Keratinocyte (primary cell): ENCODE data around the gene XIAP. TPM values are rescaled to one million over a fixed set of nuclear protein-coding genes. Genes with fewer than 3 reads are reported as not detected.

Source experiments
- DNase-seq: peaks from one replicate; pipeline ENCODE4 v3.0.0-alpha.2; 2011; ENCODE audit warnings: low read depth, missing footprints, low spot score
- FAIRE-seq: peaks from 2 replicates; lab custom pipeline; 2011; peaks lifted over from hg19 to GRCh38; lab: Jason Lieb, UNC
- H2AFZ ChIP-seq: 2 replicates; pipeline ENCODE4 v1.6.0; 2012; ENCODE audit warnings: low read length, control low read depth, inconsistent platforms; ENCODE audit not compliant: control insufficient read depth
- H3K27ac ChIP-seq: 2 replicates; pipeline ENCODE4 v1.5.1; 2011; ENCODE audit warnings: low read length; ENCODE audit not compliant: control insufficient read depth, insufficient read depth
- H3K27me3 ChIP-seq: 3 replicates; pipeline ENCODE4 v1.6.0; 2011; ENCODE audit warnings: low read length; ENCODE audit not compliant: control insufficient read depth, insufficient read depth; ENCODE audit errors: extremely low read depth
- H3K36me3 ChIP-seq, 2 experiments: 2 replicates in 1 of 2; 3 replicates in 1 of 2; pipeline ENCODE4 v1.5.1; 2011; ENCODE audit warnings: low read length in 2 of 2, mild to moderate bottlenecking in 1 of 2; ENCODE audit not compliant: control insufficient read depth in 2 of 2, insufficient read depth in 2 of 2; ENCODE audit errors: extremely low read depth in 1 of 2
- H3K4me1 ChIP-seq: 3 replicates; pipeline ENCODE4 v1.5.1; 2011; ENCODE audit warnings: low read length; ENCODE audit not compliant: control insufficient read depth, insufficient read depth; ENCODE audit errors: extremely low read depth
- H3K4me2 ChIP-seq: 3 replicates; pipeline ENCODE4 v1.6.0; 2011; ENCODE audit warnings: low read depth, low read length; ENCODE audit not compliant: control insufficient read depth, insufficient read depth; ENCODE audit errors: extremely low read depth
- H3K4me3 ChIP-seq, 3 experiments: fragments of 200-600 bp in 1 of 3; sonication (generic) in 1 of 3; 2 replicates in 2 of 3; 3 replicates in 1 of 3; pipeline ENCODE4 v1.5.1; 2011 to 2016; ENCODE audit warnings: low read length in 3 of 3, mild to moderate bottlenecking in 3 of 3, control low read depth in 2 of 3, inconsistent platforms in 1 of 3, low read depth in 1 of 3, mixed read lengths in 1 of 3, mixed run types in 1 of 3, moderate library complexity in 1 of 3; ENCODE audit not compliant: control insufficient read depth in 2 of 3, insufficient read depth in 2 of 3; ENCODE audit errors: extremely low read depth in 1 of 3
- H3K79me2 ChIP-seq: 2 replicates; pipeline ENCODE4 v1.6.0; 2012; ENCODE audit warnings: low read length; ENCODE audit not compliant: control insufficient read depth, insufficient read depth
- H3K9ac ChIP-seq: 3 replicates; pipeline ENCODE4 v1.6.0; 2011; ENCODE audit warnings: low read length; ENCODE audit not compliant: control insufficient read depth, insufficient read depth; ENCODE audit errors: extremely low read depth
- H3K9me1 ChIP-seq: 3 replicates; pipeline ENCODE4 v1.6.0; 2011; ENCODE audit warnings: low read length; ENCODE audit not compliant: control insufficient read depth, insufficient read depth; ENCODE audit errors: extremely low read depth
- H3K9me3 ChIP-seq: 2 replicates; pipeline ENCODE4 v1.5.1; 2012; ENCODE audit warnings: low read depth, low read length; ENCODE audit not compliant: control insufficient read depth
- H4K20me1 ChIP-seq: 3 replicates; pipeline ENCODE4 v1.6.0; 2011; ENCODE audit warnings: low read length; ENCODE audit not compliant: control insufficient read depth, insufficient read depth; ENCODE audit errors: extremely low read depth
- CTCF ChIP-seq, 3 experiments: IDR thresholded peaks in 1 of 3; conservative IDR thresholded peaks in 1 of 3; optimal IDR thresholded peaks in 1 of 3; 2 replicates in 2 of 3; 3 replicates in 1 of 3; pipeline versions ENCODE3 to v1.5.1; 2011; ENCODE audit warnings: low read length in 3 of 3, mild to moderate bottlenecking in 3 of 3, moderate library complexity in 2 of 3, control low read depth in 1 of 3, inconsistent platforms in 1 of 3; ENCODE audit not compliant: insufficient read depth in 2 of 3; ENCODE audit errors: extremely low read depth in 1 of 3
- EZH2 ChIP-seq: IDR thresholded peaks from one replicate; pipeline ENCODE4 v1.6.1; 2012; ENCODE audit warnings: inconsistent platforms, mild to moderate bottlenecking, low read length, moderate library complexity
- dilution Hi-C: fragments of 300-500 bp; cut with MboI; formaldehyde crosslinking; loops from one replicate; pipeline ENCODE4 v1.7.0; 2020; ENCODE audit warnings: low sequenced_read_pairs; ENCODE audit not compliant: extremely low pct_ligation_motif_present
- polyA plus RNA-seq, 5 experiments: library from polyadenylated mRNA; depleted of rRNA in 3 of 5; stranded (reverse) in 3 of 5; stranded (forward) in 1 of 5; unstranded in 1 of 5; fragments of >200 nt; gene quantifications; 1 replicate in 1 of 5; 2 replicates in 3 of 5; 3 replicates in 1 of 5; pipeline versions ENCODE4 v1.2.1 to v1.2.3, GENCODE V29; 2011 to 2012; ENCODE audit warnings: missing spikeins in 2 of 5, low read depth in 1 of 5, low replicate concordance in 1 of 5
- small RNA-seq, 3 experiments: library from RNA; depleted of rRNA; stranded (forward); fragments of <200 nt; gene quantifications; one replicate each; pipeline ENCODE3, GENCODE V24; 2012; ENCODE audit warnings: low read depth in 3 of 3, low replicate concordance in 1 of 3; ENCODE audit not compliant: insufficient read length in 3 of 3

XIAP gene
- polyA plus RNA-seq, 1 donor (not counting 4 experiments of a cell fraction or from before 2014, with no cell fraction given) = 18.3 TPM

- no peaks in the 10 kb centered on the region for H3K9me1 ChIP-seq
- DNase-seq (no peak), FAIRE-seq (no peak)
- H3K9ac ChIP-seq = peak overlapping the region; percentile 98
- no peaks in the 10 kb centered on the region for H3K9me3 ChIP-seq
- peak overlapping the region; percentile 59 for H3K4me2 ChIP-seq
- H4K20me1 ChIP-seq = no peaks in the 10 kb centered on the region
- H3K36me3 ChIP-seq = no peaks in the 10 kb centered on the region
- TF ChIP-seq CTCF (optimal IDR thresholded peaks at IDR 0.05 in 1 of 3, IDR thresholded peaks at IDR 0.05 in 1 of 3, conservative IDR thresholded peaks at IDR 0.05 in 1 of 3; ENCODE audit: extremely low read depth in 1 of 3, insufficient read depth in 2 of 3, low read length in 3 of 3) = no peak
- TF ChIP-seq EZH2 = no peak
- peak overlapping the region; percentile 87 for H3K27ac ChIP-seq
- H2AFZ ChIP-seq = no peak overlapping the region
- H3K4me1 ChIP-seq = peaks cover 5% of the 10 kb centered on the region
- H3K4me3 ChIP-seq = peak overlapping the region; percentile 73 to 79 (median 77)
- no peaks in the 10 kb centered on the region for H3K27me3 ChIP-seq
- dilution Hi-C loops = no loop called here
- H3K79me2 ChIP-seq = peaks cover 43% of the 10 kb centered on the region
Observed at GRCh38 chrX:123962006-123962467, 102.2 kb downstream of the XIAP start.

GRCh38 chrX:123962794-123963373 lies 103.0 kb downstream of the XIAP start:
- H3K27me3 ChIP-seq = no peaks in the 10 kb centered on the region
- no peaks in the 10 kb centered on the region for H4K20me1 ChIP-seq
- dilution Hi-C loops = no loop called here
- no peaks in the 10 kb centered on the region for H3K36me3 ChIP-seq
- no peak overlapping the region for H2AFZ ChIP-seq
- H3K4me1 ChIP-seq = peaks cover 5% of the 10 kb centered on the region
- H3K9me3 ChIP-seq = no peaks in the 10 kb centered on the region
- DNase-seq (no peak), FAIRE-seq (peak; percentile 64)
- H3K4me3 ChIP-seq = peak overlapping the region; percentile 73 to 79 (median 77)
- no peaks in the 10 kb centered on the region for H3K9me1 ChIP-seq
- no peak for TF ChIP-seq CTCF (optimal IDR thresholded peaks at IDR 0.05 in 1 of 3, IDR thresholded peaks at IDR 0.05 in 1 of 3, conservative IDR thresholded peaks at IDR 0.05 in 1 of 3; ENCODE audit: extremely low read depth in 1 of 3, insufficient read depth in 2 of 3, low read length in 3 of 3)
- no peak for TF ChIP-seq EZH2
- peak overlapping the region; percentile 87 for H3K27ac ChIP-seq
- peak overlapping the region; percentile 64 for H3K4me2 ChIP-seq
- peaks cover 49% of the 10 kb centered on the region for H3K79me2 ChIP-seq
- H3K9ac ChIP-seq = peak overlapping the region; percentile 98

Small RNAs within 50 kb of the gene (small RNA-seq; reads per million reads assigned to genes)
- gene RF00019 = 0 reads per million in 3 experiments
- gene RN7SL190P = 0 reads per million in 3 experiments
- gene RNU6-122P = 0 reads per million in 3 experiments

Other genes starting within 250 kb of the XIAP start
- 37.0 to 61.1 TPM (median 47.2 TPM) in 3 replicates for gene THOC2, start 127.0 kb upstream of the XIAP start, polyA plus RNA-seq
- gene STAG2, start 101.7 kb downstream of the XIAP start, polyA plus RNA-seq = 24.9 to 42.9 TPM (median 26.5 TPM) in 3 replicates